Measurements from ENCODE around the gene TMEM94. TPM values are rescaled to one million over a fixed set of nuclear protein-coding genes. Genes with fewer than 3 reads are reported as not detected.

TMEM94 gene
- total and polyA plus RNA-seq, 9 of the 15 experiments (the other 6 are each of a cell fraction or from before 2014, with no cell fraction given) = 0.35 to 48.1 (median 14.4) TPM

DNA sequence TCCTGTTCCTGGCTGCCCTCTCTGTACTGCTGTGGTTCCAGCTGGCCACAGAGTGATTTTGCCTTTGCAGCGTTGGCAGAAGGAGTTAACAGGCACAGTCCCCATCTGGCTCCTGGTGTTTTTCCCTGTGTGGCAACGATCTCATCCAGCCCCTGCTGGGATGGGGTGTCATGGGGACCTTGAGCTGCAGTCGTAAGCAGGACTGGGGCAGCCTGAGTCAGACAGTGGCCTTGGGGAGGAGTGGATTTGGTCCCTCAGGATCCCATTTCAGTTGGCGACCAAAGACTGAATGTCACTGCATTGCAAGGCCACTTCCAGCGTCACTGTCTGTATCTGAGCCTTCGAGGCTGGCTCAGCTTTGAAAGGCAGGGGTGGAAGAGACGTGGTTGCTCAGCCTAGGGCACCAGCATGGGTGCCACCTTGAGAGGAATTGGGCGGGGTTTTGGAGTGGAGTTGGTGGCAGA, 11.9 kb downstream of the TMEM94 start (continued):
- TF ChIP-seq, protein P1, sequence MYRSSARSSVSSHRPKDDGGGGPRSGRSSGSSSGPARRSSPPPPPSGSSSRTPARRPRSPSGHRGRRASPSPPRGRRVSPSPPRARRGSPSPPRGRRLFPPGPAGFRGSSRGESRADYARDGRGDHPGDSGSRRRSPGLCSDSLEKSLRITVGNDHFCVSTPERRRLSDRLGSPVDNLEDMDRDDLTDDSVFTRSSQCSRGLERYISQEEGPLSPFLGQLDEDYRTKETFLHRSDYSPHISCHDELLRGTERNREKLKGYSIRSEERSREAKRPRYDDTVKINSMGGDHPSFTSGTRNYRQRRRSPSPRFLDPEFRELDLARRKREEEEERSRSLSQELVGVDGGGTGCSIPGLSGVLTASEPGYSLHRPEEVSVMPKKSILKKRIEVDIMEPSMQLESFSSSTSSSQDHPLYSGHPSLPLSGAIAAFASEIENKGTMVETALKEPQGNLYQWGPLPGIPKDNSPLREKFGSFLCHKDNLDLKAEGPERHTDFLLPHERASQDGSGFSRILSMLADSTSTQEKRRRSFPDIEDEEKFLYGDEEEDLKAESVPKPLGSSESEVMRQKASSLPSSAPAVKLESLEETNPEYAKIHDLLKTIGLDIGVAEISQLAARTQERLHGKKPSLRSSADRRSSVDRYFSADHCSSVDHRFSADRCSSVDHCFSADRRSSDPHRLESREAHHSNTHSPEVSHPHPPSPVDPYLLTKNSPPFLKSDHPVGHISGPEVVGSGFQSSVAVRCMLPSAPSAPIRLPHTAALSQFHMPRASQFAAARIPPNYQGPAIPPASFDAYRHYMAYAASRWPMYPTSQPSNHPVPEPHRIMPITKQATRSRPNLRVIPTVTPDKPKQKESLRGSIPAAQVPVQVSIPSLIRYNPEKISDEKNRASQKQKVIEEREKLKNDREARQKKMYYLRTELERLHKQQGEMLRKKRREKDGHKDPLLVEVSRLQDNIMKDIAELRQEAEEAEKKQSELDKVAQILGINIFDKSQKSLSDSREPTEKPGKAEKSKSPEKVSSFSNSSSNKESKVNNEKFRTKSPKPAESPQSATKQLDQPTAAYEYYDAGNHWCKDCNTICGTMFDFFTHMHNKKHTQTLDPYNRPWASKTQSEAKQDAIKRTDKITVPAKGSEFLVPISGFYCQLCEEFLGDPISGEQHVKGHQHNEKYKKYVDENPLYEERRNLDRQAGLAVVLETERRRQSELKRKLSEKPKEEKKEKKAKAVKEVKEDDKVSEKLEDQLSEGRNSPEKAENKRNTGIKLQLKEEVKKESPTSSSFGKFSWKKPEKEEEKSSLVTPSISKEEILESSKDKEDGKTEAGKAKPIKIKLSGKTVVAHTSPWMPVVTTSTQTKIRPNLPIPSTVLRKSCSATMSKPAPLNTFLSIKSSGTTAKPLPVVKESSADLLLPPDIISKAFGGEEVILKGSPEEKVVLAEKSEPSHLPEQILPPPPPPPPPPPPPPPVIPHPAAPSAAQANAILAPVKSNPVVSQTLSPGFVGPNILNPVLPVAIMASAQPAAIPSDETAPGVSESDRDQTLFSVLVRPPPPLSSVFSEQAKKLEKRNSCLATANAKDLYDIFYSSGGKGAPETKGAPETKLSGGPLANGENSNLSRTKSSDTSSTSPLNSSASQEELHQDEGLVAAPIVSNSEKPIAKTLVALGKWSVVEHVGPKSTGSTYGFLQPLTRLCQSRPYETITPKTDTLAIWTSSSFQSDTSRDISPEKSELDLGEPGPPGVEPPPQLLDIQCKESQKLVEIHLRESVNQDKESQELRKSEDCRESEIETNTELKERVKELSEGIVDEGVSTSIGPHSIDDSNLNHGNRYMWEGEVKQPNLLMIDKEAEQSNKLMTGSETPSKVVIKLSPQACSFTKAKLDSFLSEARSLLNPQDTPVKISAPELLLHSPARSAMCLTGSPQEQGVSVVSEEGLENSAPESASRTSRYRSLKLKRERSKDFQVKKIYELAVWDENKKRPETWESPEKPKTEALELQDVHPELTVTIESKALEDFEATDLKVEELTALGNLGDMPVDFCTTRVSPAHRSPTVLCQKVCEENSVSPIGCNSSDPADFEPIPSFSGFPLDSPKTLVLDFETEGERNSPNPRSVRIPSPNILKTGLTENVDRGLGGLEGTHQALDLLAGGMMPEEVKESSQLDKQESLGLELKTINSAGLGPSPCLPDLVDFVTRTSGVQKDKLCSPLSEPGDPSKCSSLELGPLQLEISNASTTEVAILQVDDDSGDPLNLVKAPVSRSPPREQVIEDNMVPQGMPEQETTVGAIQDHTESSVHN (IDR thresholded peaks at IDR 0.05; ENCODE audit: borderline replicate concordance in 1 of 2, low read depth in 1 of 2) = no peak
- TF ChIP-seq FOXK2 (conservative IDR thresholded peaks at IDR 0.05 in 1 of 2, IDR thresholded peaks at IDR 0.05 in 1 of 2; ENCODE audit: low read depth in 2 of 2) (no peak), ZSCAN29 (IDR thresholded peaks at IDR 0.05) (no peak), CBFB (CRISPR knock-in tag; IDR thresholded peaks at IDR 0.05) (no peak), ZFPM2 (CRISPR knock-in tag; IDR thresholded peaks at IDR 0.05) (no peak), PHTF2 (CRISPR knock-in tag; IDR thresholded peaks at IDR 0.05) (no peak), ETV6 (IDR thresholded peaks at IDR 0.05; ENCODE audit: borderline replicate concordance in 1 of 2, low read depth in 2 of 2, low read length in 1 of 2) (no peak), ETV6 (CRISPR knock-in tag; IDR thresholded peaks at IDR 0.05; ENCODE audit: borderline replicate concordance) (no peak), BRD9 (IDR thresholded peaks at IDR 0.05; ENCODE audit: low read depth, partially characterized antibody) (no peak)
